ENCODE results near the gene AFTPH. TPM values are rescaled to one million over a fixed set of nuclear protein-coding genes. Genes with fewer than 3 reads are reported as not detected.

Gene AFTPH
- total RNA-seq, 2 donors from 2014 or later: 32.0 to 52.9 TPM

GRCh38 chr2:64488050-64488974, 35.8 kb upstream of the AFTPH start:
- WGBS, 2 donors: 28 to 46% methylated on average over 14 to 20 of the region's 20 CpGs
- no peaks in the 10 kb centered on the region for H3K36me3 ChIP-seq (replicated peaks in 1 of 2; ENCODE audit: insufficient read depth in 1 of 2, low read depth in 2 of 2)
- H3K27me3 ChIP-seq: no peaks in the 10 kb centered on the region
- no peaks in the 10 kb centered on the region for H3K9me3 ChIP-seq
- no peak overlapping the region for H3K4me3 ChIP-seq
- no peaks in the 10 kb centered on the region for H3K4me1 ChIP-seq
- DNase-seq (peak; percentile 49 to 74 (median 64)), ATAC-seq (peak; percentile 75)
- intact Hi-C loops (cut with DNase I): loop anchor here (5.0 kb wide), 1 partner anchor 156 kb away; no protein-coding TSS in a partner anchor
- H3K27ac ChIP-seq: no peak overlapping the region
- no peak for TF ChIP-seq POLR2A (IDR thresholded peaks at IDR 0.05)
- TF ChIP-seq, protein P1, sequence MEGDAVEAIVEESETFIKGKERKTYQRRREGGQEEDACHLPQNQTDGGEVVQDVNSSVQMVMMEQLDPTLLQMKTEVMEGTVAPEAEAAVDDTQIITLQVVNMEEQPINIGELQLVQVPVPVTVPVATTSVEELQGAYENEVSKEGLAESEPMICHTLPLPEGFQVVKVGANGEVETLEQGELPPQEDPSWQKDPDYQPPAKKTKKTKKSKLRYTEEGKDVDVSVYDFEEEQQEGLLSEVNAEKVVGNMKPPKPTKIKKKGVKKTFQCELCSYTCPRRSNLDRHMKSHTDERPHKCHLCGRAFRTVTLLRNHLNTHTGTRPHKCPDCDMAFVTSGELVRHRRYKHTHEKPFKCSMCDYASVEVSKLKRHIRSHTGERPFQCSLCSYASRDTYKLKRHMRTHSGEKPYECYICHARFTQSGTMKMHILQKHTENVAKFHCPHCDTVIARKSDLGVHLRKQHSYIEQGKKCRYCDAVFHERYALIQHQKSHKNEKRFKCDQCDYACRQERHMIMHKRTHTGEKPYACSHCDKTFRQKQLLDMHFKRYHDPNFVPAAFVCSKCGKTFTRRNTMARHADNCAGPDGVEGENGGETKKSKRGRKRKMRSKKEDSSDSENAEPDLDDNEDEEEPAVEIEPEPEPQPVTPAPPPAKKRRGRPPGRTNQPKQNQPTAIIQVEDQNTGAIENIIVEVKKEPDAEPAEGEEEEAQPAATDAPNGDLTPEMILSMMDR (IDR thresholded peaks at IDR 0.05): peak; percentile 79 to 99 (median 90)

DNA sequence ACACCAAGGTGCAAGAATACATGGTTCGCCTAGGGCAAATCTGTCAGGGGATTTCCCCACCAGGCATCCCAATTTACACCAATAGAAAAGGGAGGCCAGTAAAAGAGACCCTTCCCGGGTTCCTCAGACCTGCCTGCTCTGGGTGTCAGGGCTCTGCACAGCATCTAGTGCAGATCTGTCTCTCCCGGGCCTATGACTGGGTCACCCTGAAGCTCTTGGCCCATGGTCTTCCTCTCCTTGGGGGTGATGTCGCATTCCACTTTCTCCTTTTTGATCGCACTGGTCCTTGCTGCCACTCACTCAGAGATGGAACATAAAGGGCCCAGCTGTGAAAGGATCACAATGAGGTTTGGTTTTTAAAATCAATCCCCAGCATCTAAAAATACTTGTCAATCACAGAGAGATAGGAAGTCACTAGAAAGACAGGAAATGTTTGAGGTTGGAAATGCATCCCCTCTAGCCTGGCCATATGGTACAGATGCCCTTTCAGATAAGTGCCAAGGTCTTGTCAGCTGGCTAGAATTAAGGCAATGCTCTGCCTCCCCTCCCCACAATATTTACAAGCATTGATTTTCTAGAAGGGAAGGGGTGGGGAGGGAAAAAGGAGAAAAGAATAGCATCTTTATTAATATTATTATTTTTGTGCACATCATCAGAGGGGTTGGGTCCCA, 34.9 kb upstream of the AFTPH start:
- 61 to 76% methylated on average over 5 of the region's 5 CpGs for WGBS, 2 donors

GRCh38 chr2:64491426-64491825, 32.7 kb upstream of the AFTPH start:
- 60 to 74% methylated on average over 4 of the region's 4 CpGs for WGBS, 2 donors
- Histone ChIP-seq H3K36me3 (replicated peaks in 1 of 2; ENCODE audit: insufficient read depth in 1 of 2, low read depth in 2 of 2) (no peaks in the 10 kb centered on the region), H3K27ac (no peak overlapping the region), H3K9me3 (no peaks in the 10 kb centered on the region), H3K4me3 (no peak overlapping the region), H3K27me3 (no peaks in the 10 kb centered on the region), H3K4me1 (no peaks in the 10 kb centered on the region)
- intact Hi-C loops (cut with DNase I): no loop called here
- TF ChIP-seq, protein P1 (IDR thresholded peaks at IDR 0.05): no peak
- TF ChIP-seq POLR2A (IDR thresholded peaks at IDR 0.05): no peak
- no peak for ATAC-seq
- no peak for DNase-seq

More for the DNA sequence above, 34.9 kb upstream of the AFTPH start:
- Histone ChIP-seq H3K4me1 (no peaks in the 10 kb centered on the region), H3K27ac (no peak overlapping the region), H3K9me3 (no peaks in the 10 kb centered on the region), H3K27me3 (no peaks in the 10 kb centered on the region), H3K4me3 (no peak overlapping the region), H3K36me3 (replicated peaks in 1 of 2; ENCODE audit: insufficient read depth in 1 of 2, low read depth in 2 of 2) (no peaks in the 10 kb centered on the region)
- DNase-seq (no peak), ATAC-seq (no peak)
- intact Hi-C loops (cut with DNase I): loop anchor here (5.0 kb wide), 1 partner anchor 157 kb away; no protein-coding TSS in a partner anchor
- TF ChIP-seq POLR2A (IDR thresholded peaks at IDR 0.05): no peak
- TF ChIP-seq, protein P1 (IDR thresholded peaks at IDR 0.05): no peak

GRCh38 chr2:64492272-64492671, 31.9 kb upstream of the AFTPH start:
- Histone ChIP-seq H3K27ac (no peak overlapping the region), H3K36me3 (replicated peaks in 1 of 2; ENCODE audit: insufficient read depth in 1 of 2, low read depth in 2 of 2) (no peaks in the 10 kb centered on the region), H3K4me1 (no peaks in the 10 kb centered on the region), H3K4me3 (no peak overlapping the region), H3K27me3 (no peaks in the 10 kb centered on the region), H3K9me3 (no peaks in the 10 kb centered on the region)
- WGBS, 2 donors: 71 to 78% methylated on average over 3 of the region's 3 CpGs
- intact Hi-C loops (cut with DNase I): no loop called here
- TF ChIP-seq, protein P1 (IDR thresholded peaks at IDR 0.05): no peak
- no peak for TF ChIP-seq POLR2A (IDR thresholded peaks at IDR 0.05)
- ATAC-seq (no peak), DNase-seq (no peak)

All from body of pancreas (tissue), 4 donors.